WTC11 (cell line): ENCODE results near the gene SEMA6D.

Source experiments
- ATF3 ChIP-seq: sonication (generic); formaldehyde crosslinking; conservative IDR thresholded peaks from 2 replicates; pipeline ENCODE4 v1.8.1; 2022; ENCODE audit warnings: mild to moderate bottlenecking, missing genetic modification reagents
- CTCF ChIP-seq: fragments of 200-600 bp; IDR thresholded peaks from 2 replicates; pipeline ENCODE4 v1.8.0; 2022; ENCODE audit warnings: antibody characterized with exemption
- MAX ChIP-seq: sonication (generic); formaldehyde crosslinking; IDR thresholded peaks from 2 replicates; pipeline ENCODE4 v1.8.0; 2022; ENCODE audit warnings: mild to moderate bottlenecking, missing genetic modification reagents
- PREB ChIP-seq: sonication (generic); formaldehyde crosslinking; IDR thresholded peaks from 2 replicates; pipeline ENCODE4 v1.8.1; 2022; ENCODE audit warnings: mild to moderate bottlenecking, missing genetic modification reagents, moderate library complexity, borderline replicate concordance
- SMAD3 ChIP-seq: sonication (generic); formaldehyde crosslinking; IDR thresholded peaks from 2 replicates; pipeline ENCODE4 v1.8.0; 2022; ENCODE audit warnings: missing genetic modification reagents, mild to moderate bottlenecking, borderline replicate concordance
- TCF7 ChIP-seq: sonication (generic); formaldehyde crosslinking; IDR thresholded peaks from 2 replicates; pipeline ENCODE4 v1.8.0; 2022; ENCODE audit warnings: mild to moderate bottlenecking, low read depth, missing genetic modification reagents, moderate library complexity
- TEAD4 ChIP-seq: sonication (generic); formaldehyde crosslinking; IDR thresholded peaks from 2 replicates; pipeline ENCODE4 v1.8.0; 2022; ENCODE audit warnings: mild to moderate bottlenecking, missing genetic modification reagents
- USF2 ChIP-seq: sonication (generic); formaldehyde crosslinking; IDR thresholded peaks from 2 replicates; pipeline ENCODE4 v1.8.1; 2023; ENCODE audit warnings: mild to moderate bottlenecking, missing genetic modification reagents, moderate library complexity
- ZBTB43 ChIP-seq: sonication (generic); formaldehyde crosslinking; IDR thresholded peaks from 2 replicates; pipeline ENCODE4 v1.8.1; 2023; ENCODE audit warnings: mild to moderate bottlenecking, missing genetic modification reagents
- ZNF121 ChIP-seq: sonication (generic); formaldehyde crosslinking; IDR thresholded peaks from 2 replicates; pipeline ENCODE4 v1.8.0; 2023; ENCODE audit warnings: missing genetic modification reagents

- TF ChIP-seq CTCF, result no peak
- TF ChIP-seq TCF7 (CRISPR knock-in tag), result no peak
- TF ChIP-seq ZNF121 (CRISPR knock-in tag), result no peak
- no peak for TF ChIP-seq ATF3 (CRISPR knock-in tag)
- no peak for TF ChIP-seq PREB (CRISPR knock-in tag)
- TF ChIP-seq USF2 (CRISPR knock-in tag), result no peak
- TF ChIP-seq MAX, result no peak
- no peak for TF ChIP-seq TEAD4
- no peak for TF ChIP-seq SMAD3 (CRISPR knock-in tag)
- no peak for TF ChIP-seq ZBTB43 (CRISPR knock-in tag)
Measured at GRCh38 chr15:47675735-47676134, 41.6 kb upstream of the SEMA6D start.
